Esophagus muscularis mucosa (tissue), 4 donors: Measurements from ENCODE around the gene TENM4. TPM values are rescaled to one million over a fixed set of nuclear protein-coding genes. Genes with fewer than 3 reads are reported as not detected.

Experiments used
- DNase-seq: peaks from one replicate; pipeline ENCODE4 v3.0.0-alpha.2; 2017; ENCODE audit errors: extremely low spot score
- H3K27ac ChIP-seq, 4 donors: fragments of 200-600 bp; sonication (generic); replicated peaks in 1 of 4; 1 replicate in 3 of 4; 2 replicates in 1 of 4; pipeline ENCODE4 v1.5.1; 2016 to 2019; ENCODE audit warnings: mild to moderate bottlenecking in 1 of 4
- H3K27me3 ChIP-seq, 4 donors: fragments of 200-600 bp; sonication (generic); one replicate each; pipeline versions ENCODE4 v1.5.1 to v1.6.0; 2016 to 2019
- H3K36me3 ChIP-seq, 4 donors: fragments of 200-600 bp; sonication (generic); one replicate each; pipeline ENCODE4 v1.5.1; 2016 to 2019
- H3K4me1 ChIP-seq, 4 donors: fragments of 200-600 bp; sonication (generic); one replicate each; pipeline ENCODE4 v1.5.1; 2016 to 2019
- H3K4me3 ChIP-seq, 4 donors: fragments of 200-600 bp; sonication (generic); 1 replicate in 2 of 4; 2 replicates in 2 of 4; pipeline ENCODE4 v1.5.1; 2016 to 2019; ENCODE audit warnings: mild to moderate bottlenecking in 4 of 4, moderate library complexity in 1 of 4
- H3K9me3 ChIP-seq, 4 donors: fragments of 200-600 bp; sonication (generic); 1 replicate in 3 of 4; 2 replicates in 1 of 4; pipeline ENCODE4 v1.5.1; 2016 to 2019
- CTCF ChIP-seq, 3 experiments: fragments of 200-600 bp in 2 of 3; fragments of 450-650 bp in 1 of 3; sonication (generic) in 2 of 3; IDR thresholded peaks; one replicate each; pipeline ENCODE4 v1.5.1; 2017 to 2019; ENCODE audit warnings: antibody characterized with exemption in 3 of 3, mild to moderate bottlenecking in 2 of 3, moderate library complexity in 1 of 3
- EP300 ChIP-seq: sonication (generic); formaldehyde crosslinking; IDR thresholded peaks from one replicate; pipeline ENCODE4 v1.6.1; 2017; ENCODE audit warnings: antibody characterized with exemption
- POLR2A ChIP-seq: fragments of 450-650 bp; IDR thresholded peaks from one replicate; pipeline ENCODE4 v1.6.1; 2017; ENCODE audit warnings: antibody characterized with exemption, moderate library complexity, mild to moderate bottlenecking, low read depth
- POLR2AphosphoS5 ChIP-seq, 2 donors: sonication (generic); formaldehyde crosslinking; IDR thresholded peaks; one replicate each; pipeline ENCODE4 v1.6.1; 2017; ENCODE audit warnings: antibody characterized with exemption in 2 of 2
- WGBS: methylation state at CpG from one replicate; pipeline ENCODE4 v1.1.5; 2018; 5-methylcytosine and 5-hydroxymethylcytosine counted together
- intact Hi-C: fragments of 100-400 bp; cut with DNase I; formaldehyde crosslinking; loops from one replicate; pipeline ENCODE4 v1.15.1; 2023
- total RNA-seq, 4 donors: library from RNA; depleted of rRNA; stranded (reverse); fragments of >200 nt; gene quantifications; one replicate each; pipeline versions ENCODE4 v1.1.0 to v1.2.1, GENCODE V29; 2016

TENM4 gene
- total RNA-seq, 4 donors from 2014 or later: 4.1 to 9.6 (median 8.0) TPM

GRCh38 chr11:78857688-78858087 lies 583.1 kb downstream of the TENM4 start:
- H3K27ac ChIP-seq: no peak overlapping the region
- TF ChIP-seq EP300 (no peak), POLR2AphosphoS5 (IDR thresholded peaks at IDR 0.05) (no peak), POLR2A (no peak), CTCF (IDR thresholded peaks at IDR 0.05) (no peak)
- H3K4me1 ChIP-seq: no peaks in the 10 kb centered on the region
- no peak overlapping the region for H3K4me3 ChIP-seq
- no peaks in the 10 kb centered on the region for H3K27me3 ChIP-seq
- WGBS: 65% methylated on average over 2 of the region's 2 CpGs
- no peak for DNase-seq
- intact Hi-C loops: no loop called here
- H3K9me3 ChIP-seq: no peaks in the 10 kb centered on the region
- H3K36me3 ChIP-seq: no peaks in the 10 kb centered on the region

GRCh38 chr11:78856211-78856610 lies 584.6 kb downstream of the TENM4 start:
- no peak overlapping the region for H3K4me3 ChIP-seq
- no peak overlapping the region for H3K27ac ChIP-seq
- WGBS: 79% methylated on average over 5 of the region's 5 CpGs
- H3K4me1 ChIP-seq: no peaks in the 10 kb centered on the region
- TF ChIP-seq POLR2A (no peak), POLR2AphosphoS5 (IDR thresholded peaks at IDR 0.05) (no peak), CTCF (IDR thresholded peaks at IDR 0.05) (no peak), EP300 (no peak)
- H3K9me3 ChIP-seq: no peaks in the 10 kb centered on the region
- no peaks in the 10 kb centered on the region for H3K27me3 ChIP-seq
- DNase-seq: no peak
- H3K36me3 ChIP-seq: no peaks in the 10 kb centered on the region
- intact Hi-C loops: no loop called here

GRCh38 chr11:78855116-78855515 lies 585.7 kb downstream of the TENM4 start:
- Histone ChIP-seq H3K27ac (no peak overlapping the region), H3K36me3 (no peaks in the 10 kb centered on the region), H3K9me3 (no peaks in the 10 kb centered on the region), H3K27me3 (no peaks in the 10 kb centered on the region), H3K4me1 (no peaks in the 10 kb centered on the region), H3K4me3 (no peak overlapping the region)
- TF ChIP-seq POLR2A (no peak), EP300 (no peak), POLR2AphosphoS5 (IDR thresholded peaks at IDR 0.05) (no peak), CTCF (IDR thresholded peaks at IDR 0.05) (no peak)
- intact Hi-C loops: no loop called here
- no peak for DNase-seq

GRCh38 chr11:78853521-78853920 lies 587.3 kb downstream of the TENM4 start:
- Histone ChIP-seq H3K27ac (no peak overlapping the region), H3K4me1 (no peaks in the 10 kb centered on the region), H3K9me3 (no peaks in the 10 kb centered on the region), H3K4me3 (no peak overlapping the region), H3K36me3 (no peaks in the 10 kb centered on the region), H3K27me3 (no peaks in the 10 kb centered on the region)
- no peak for DNase-seq
- intact Hi-C loops: no loop called here
- TF ChIP-seq CTCF (IDR thresholded peaks at IDR 0.05): no peak
- TF ChIP-seq EP300: no peak
- no peak for TF ChIP-seq POLR2AphosphoS5 (IDR thresholded peaks at IDR 0.05)
- TF ChIP-seq POLR2A: no peak
- 100% methylated on average over 3 of the region's 3 CpGs for WGBS

GRCh38 chr11:78851878-78852586 lies 588.8 kb downstream of the TENM4 start:
- WGBS: 65% methylated on average over 6 of the region's 7 CpGs
- intact Hi-C loops: no loop called here
- no peak for TF ChIP-seq EP300
- no peak for DNase-seq
- no peaks in the 10 kb centered on the region for H3K9me3 ChIP-seq
- H3K27me3 ChIP-seq: no peaks in the 10 kb centered on the region
- no peak overlapping the region for H3K27ac ChIP-seq
- H3K4me3 ChIP-seq: no peak overlapping the region
- no peaks in the 10 kb centered on the region for H3K4me1 ChIP-seq
- H3K36me3 ChIP-seq: no peaks in the 10 kb centered on the region
